Measurements from ENCODE around the gene CYP1A2.

- no peak for TF ChIP-seq CTCF (IDR thresholded peaks at IDR 0.05)
- TF ChIP-seq ZFX (IDR thresholded peaks at IDR 0.05; ENCODE audit: borderline replicate concordance) = no peak
Measured at GRCh38 chr15:74785194-74786032, 36.8 kb downstream of the CYP1A2 start.
